Activated CD4-positive, alpha-beta T cell treated with anti-CD3 and anti-CD28 coated beads, Interleukin-2, amount 50 U/mL, for 48 hours (primary cell): ENCODE measurements around the gene YLPM1.

Experiments used
- DNase-seq, 2 experiments: peaks; one replicate each; pipeline ENCODE4 v3.0.0-alpha.2; 2020

The YLPM1 gene

GRCh38 chr14:74841230-74842207, 78.4 kb downstream of the YLPM1 start:
- peak; percentile 16 to 31 for DNase-seq

GRCh38 chr14:74843653-74844052, 80.5 kb downstream of the YLPM1 start:
- no peak for DNase-seq

- DNase-seq, result no peak
Observed at GRCh38 chr14:74846168-74846567, 83.1 kb downstream of the YLPM1 start.

- no peak for DNase-seq
Observed at GRCh38 chr14:74846968-74847665, 84.0 kb downstream of the YLPM1 start.

GRCh38 chr14:74848768-74849167, 85.7 kb downstream of the YLPM1 start:
- DNase-seq, result no peak

- no peak for DNase-seq
Observed at GRCh38 chr14:74852922-74853530, 89.9 kb downstream of the YLPM1 start.

- DNase-seq, result no peak
Observed at GRCh38 chr14:74853581-74853980, 90.5 kb downstream of the YLPM1 start.

- no peak for DNase-seq
Observed at GRCh38 chr14:74855021-74855420, 91.9 kb downstream of the YLPM1 start.

- DNase-seq, result no peak
Observed at GRCh38 chr14:74855945-74856344, 92.8 kb downstream of the YLPM1 start.

- DNase-seq, result no peak
Observed at GRCh38 chr14:74856366-74856765, 93.2 kb downstream of the YLPM1 start.

GRCh38 chr14:74858022-74858421, 94.9 kb downstream of the YLPM1 start:
- no peak for DNase-seq

- no peak for DNase-seq
Observed at GRCh38 chr14:74859757-74860552, 96.8 kb downstream of the YLPM1 start.

- DNase-seq, result peak; percentile 97 to 98
Observed at GRCh38 chr14:74860899-74861733, 98.0 kb downstream of the YLPM1 start.

- DNase-seq, result no peak
Observed at GRCh38 chr14:74861734-74862090, 98.6 kb downstream of the YLPM1 start.

- no peak for DNase-seq
Observed at GRCh38 chr14:74863274-74863673, 100.2 kb downstream of the YLPM1 start.

GRCh38 chr14:74864198-74864597, 101.1 kb downstream of the YLPM1 start:
- no peak for DNase-seq

GRCh38 chr14:74865156-74865555, 102.0 kb downstream of the YLPM1 start:
- DNase-seq, result no peak

- no peak for DNase-seq
Observed at GRCh38 chr14:74866708-74867389, 103.7 kb downstream of the YLPM1 start.

GRCh38 chr14:74867673-74868072, 104.6 kb downstream of the YLPM1 start:
- DNase-seq, result peak; percentile 58 to 67

GRCh38 chr14:74868739-74869138, 105.6 kb downstream of the YLPM1 start:
- DNase-seq, result no peak

- DNase-seq, result no peak
Observed at GRCh38 chr14:74871819-74872218, 108.7 kb downstream of the YLPM1 start.
